ENCODE measurements around the gene CNOT6L. TPM values are rescaled to one million over a fixed set of nuclear protein-coding genes. Genes with fewer than 3 reads are reported as not detected.

Gene CNOT6L
- total RNA-seq, 4 donors from 2014 or later = 22.5 to 44.2 (median 35.5) TPM

DNA sequence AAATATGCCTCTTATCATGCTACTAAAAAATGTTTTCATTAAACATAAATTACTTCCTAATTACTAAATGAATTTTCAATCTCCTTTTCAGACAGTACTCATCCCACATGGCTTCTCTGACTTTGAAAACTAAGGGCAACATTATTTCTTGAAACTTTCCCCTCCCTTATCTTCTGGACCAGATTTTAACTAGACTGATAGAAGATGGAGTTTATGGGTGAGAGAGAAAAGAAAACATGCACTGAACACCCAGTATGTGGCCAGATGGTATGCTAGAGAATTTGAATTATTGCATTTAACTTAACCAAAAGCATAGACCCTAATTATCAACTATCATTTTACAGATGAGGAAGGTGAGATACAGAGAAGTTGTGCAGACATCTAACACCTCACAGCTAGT, 16.8 kb downstream of the CNOT6L start:
- Histone ChIP-seq H3K4me3 (replicated peaks in 1 of 3) (no peak overlapping the region), H3K27ac (no peak overlapping the region), H3K4me1 (peaks cover 20 to 28% of the 10 kb centered on the region in 2 donors), H3K36me3 (no peaks in the 10 kb centered on the region), H3K9me3 (no peaks in the 10 kb centered on the region), H3K27me3 (no peaks in the 10 kb centered on the region)
- DNase-seq = no peak
- TF ChIP-seq POLR2A (IDR thresholded peaks at IDR 0.05) (no peak), CTCF (IDR thresholded peaks at IDR 0.05) (no peak)
- intact Hi-C loops (cut with DNase I) = no loop called here

- intact Hi-C loops (cut with DNase I) = no loop called here
- WGBS, 2 donors = 12 to 24% methylated on average over 1 of the region's 1 CpG
- no peak for DNase-seq
These were observed 17.9 kb downstream of the CNOT6L start for GRCh38 chr4:77801260-77801608.

GRCh38 chr4:77800483-77801259, 18.5 kb downstream of the CNOT6L start:
- H3K9me3 ChIP-seq = no peaks in the 10 kb centered on the region
- DNase-seq = no peak
- H3K4me1 ChIP-seq = peaks cover 20 to 26% of the 10 kb centered on the region in 2 donors
- TF ChIP-seq CTCF (IDR thresholded peaks at IDR 0.05) (no peak), POLR2A (IDR thresholded peaks at IDR 0.05) (no peak)
- H3K27ac ChIP-seq = peak overlapping the region; percentile 55 to 71 (median 56)
- no peaks in the 10 kb centered on the region for H3K27me3 ChIP-seq
- 49 to 56% methylated on average over 2 of the region's 2 CpGs for WGBS, 2 donors
- no peaks in the 10 kb centered on the region for H3K36me3 ChIP-seq
- no peak overlapping the region for H3K4me3 ChIP-seq (replicated peaks in 1 of 3)
- intact Hi-C loops (cut with DNase I) = no loop called here

More at GRCh38 chr4:77801260-77801608, 17.9 kb downstream of the CNOT6L start:
- Histone ChIP-seq H3K27ac (peak overlapping the region; percentile 55 to 71 (median 56)), H3K4me1 (peaks cover 20 to 28% of the 10 kb centered on the region in 2 donors), H3K9me3 (no peaks in the 10 kb centered on the region), H3K27me3 (no peaks in the 10 kb centered on the region), H3K4me3 (replicated peaks in 1 of 3) (no peak overlapping the region), H3K36me3 (no peaks in the 10 kb centered on the region)
- TF ChIP-seq POLR2A (IDR thresholded peaks at IDR 0.05) = no peak
- no peak for TF ChIP-seq CTCF (IDR thresholded peaks at IDR 0.05)

GRCh38 chr4:77800077-77800476, 19.1 kb downstream of the CNOT6L start:
- DNase-seq = no peak
- Histone ChIP-seq H3K27me3 (no peaks in the 10 kb centered on the region), H3K9me3 (no peaks in the 10 kb centered on the region), H3K4me1 (peaks cover 20% of the 10 kb centered on the region in 2 donors), H3K27ac (peak overlapping the region; percentile 55 to 71 (median 56)), H3K36me3 (no peaks in the 10 kb centered on the region), H3K4me3 (replicated peaks in 1 of 3) (no peak overlapping the region)
- TF ChIP-seq POLR2A (IDR thresholded peaks at IDR 0.05) (no peak), CTCF (IDR thresholded peaks at IDR 0.05) (no peak)
- intact Hi-C loops (cut with DNase I) = no loop called here
- WGBS, 2 donors = 97 to 100% methylated on average over 2 of the region's 2 CpGs

DNA sequence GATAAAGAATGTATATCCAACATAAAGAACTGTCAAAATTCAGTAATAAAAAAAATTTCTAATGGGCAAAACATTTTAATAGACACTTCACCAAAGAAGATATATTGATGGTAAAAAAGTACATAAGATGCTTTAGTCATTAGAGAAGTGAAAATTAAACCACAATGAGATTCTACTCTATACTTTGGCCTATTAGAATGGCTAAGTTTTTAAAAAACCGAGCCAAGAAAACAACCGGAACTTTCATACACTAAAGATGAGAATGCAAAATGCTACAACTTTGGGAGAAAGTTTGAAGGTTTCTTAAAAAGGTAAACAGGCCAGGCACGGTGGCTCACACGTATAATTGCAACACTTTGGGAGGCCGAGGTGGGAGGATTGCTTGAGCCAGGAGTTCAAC, 20.8 kb downstream of the CNOT6L start:
- DNase-seq = no peak
- Histone ChIP-seq H3K27me3 (no peaks in the 10 kb centered on the region), H3K4me3 (replicated peaks in 1 of 3) (no peak overlapping the region), H3K27ac (no peak overlapping the region), H3K4me1 (peaks cover 14 to 20% of the 10 kb centered on the region in 2 donors), H3K9me3 (no peaks in the 10 kb centered on the region), H3K36me3 (no peaks in the 10 kb centered on the region)
- intact Hi-C loops (cut with DNase I) = no loop called here
- no peak for TF ChIP-seq POLR2A (IDR thresholded peaks at IDR 0.05)
- TF ChIP-seq CTCF (IDR thresholded peaks at IDR 0.05) = no peak
- WGBS, 2 donors = 92% methylated on average over 5 of the region's 5 CpGs
